NCI-H446 treated with DMSO at 0.1 percent for 48 hours (cell line): ENCODE measurements around the gene PSTPIP1.

ENCODE experiments used
- DNase-seq: peaks from one replicate; lab custom pipeline; 2025; lab: John Stamatoyannopoulos, UW

Gene PSTPIP1

GRCh38 chr15:76999996-77000395, 5.1 kb downstream of the PSTPIP1 start:
- no peak for DNase-seq

- DNase-seq: no peak
These were observed 6.4 kb downstream of the PSTPIP1 start for GRCh38 chr15:77001351-77001750.

- no peak for DNase-seq
These were observed 7.0 kb downstream of the PSTPIP1 start for GRCh38 chr15:77001966-77002365.

GRCh38 chr15:77002436-77002835, 7.5 kb downstream of the PSTPIP1 start:
- no peak for DNase-seq

- DNase-seq: no peak
These were observed 8.3 kb downstream of the PSTPIP1 start for GRCh38 chr15:77002954-77003912.

GRCh38 chr15:77004189-77004588, 9.3 kb downstream of the PSTPIP1 start:
- no peak for DNase-seq

GRCh38 chr15:77009176-77009575, 14.2 kb downstream of the PSTPIP1 start:
- no peak for DNase-seq

GRCh38 chr15:77009646-77010311, 14.9 kb downstream of the PSTPIP1 start:
- no peak for DNase-seq

- DNase-seq: no peak
These were observed 15.4 kb downstream of the PSTPIP1 start for GRCh38 chr15:77010312-77010686.

- no peak for DNase-seq
These were observed 15.9 kb downstream of the PSTPIP1 start for GRCh38 chr15:77010857-77011256.

- DNase-seq: no peak
These were observed 17.3 kb downstream of the PSTPIP1 start for GRCh38 chr15:77012117-77012712.

GRCh38 chr15:77012868-77013267, 17.9 kb downstream of the PSTPIP1 start:
- DNase-seq: no peak

GRCh38 chr15:77013776-77014131, 18.8 kb downstream of the PSTPIP1 start:
- no peak for DNase-seq

GRCh38 chr15:77014132-77015081, 19.5 kb downstream of the PSTPIP1 start:
- DNase-seq: no peak

- DNase-seq: no peak
These were observed 20.9 kb downstream of the PSTPIP1 start for GRCh38 chr15:77015646-77016320.

- DNase-seq: no peak
These were observed 21.4 kb downstream of the PSTPIP1 start for GRCh38 chr15:77016321-77016695.

GRCh38 chr15:77017091-77017660, 22.2 kb downstream of the PSTPIP1 start:
- DNase-seq: no peak

GRCh38 chr15:77017761-77018720, 23.1 kb downstream of the PSTPIP1 start:
- DNase-seq: no peak

- DNase-seq: no peak
These were observed 24.0 kb downstream of the PSTPIP1 start for GRCh38 chr15:77018796-77019505.
